ENCODE measurements around the gene CACNA1S.

DNA sequence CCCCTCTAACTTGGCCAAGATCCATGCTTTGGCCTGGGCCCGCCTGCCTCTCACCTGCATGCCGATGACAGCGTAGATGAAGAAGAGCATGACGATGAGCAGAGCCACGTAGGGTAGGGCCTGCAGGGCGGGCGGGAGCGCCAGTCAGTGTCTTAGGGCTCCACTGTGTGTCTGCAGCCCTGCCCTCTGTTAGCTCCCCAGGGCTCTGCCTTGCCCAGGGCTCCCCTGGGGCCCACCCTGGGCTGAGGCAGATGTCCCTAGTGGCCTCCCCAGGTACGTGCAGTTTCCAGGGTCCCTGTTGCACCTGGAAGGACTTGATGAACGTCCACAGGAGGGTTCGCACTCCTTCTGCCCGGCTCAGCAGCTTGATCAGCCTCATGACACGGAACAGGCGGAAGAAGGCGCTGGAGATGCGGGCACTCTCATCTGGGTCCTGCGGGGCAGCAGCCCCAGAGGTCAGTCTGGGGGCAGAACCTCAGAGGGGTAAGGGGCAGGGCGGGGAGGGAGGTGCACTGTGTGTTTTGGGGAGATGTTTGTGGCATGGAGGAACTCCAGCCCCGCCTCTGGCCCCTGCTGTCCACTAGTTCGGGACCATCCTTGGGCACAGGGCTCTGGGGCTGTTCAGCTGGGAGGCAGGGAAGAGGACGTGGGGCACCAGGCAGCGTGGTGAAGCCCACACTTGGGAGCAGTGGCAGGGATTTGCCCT, 58.9 kb downstream of the CACNA1S start:
- TF ChIP-seq, protein P1, sequence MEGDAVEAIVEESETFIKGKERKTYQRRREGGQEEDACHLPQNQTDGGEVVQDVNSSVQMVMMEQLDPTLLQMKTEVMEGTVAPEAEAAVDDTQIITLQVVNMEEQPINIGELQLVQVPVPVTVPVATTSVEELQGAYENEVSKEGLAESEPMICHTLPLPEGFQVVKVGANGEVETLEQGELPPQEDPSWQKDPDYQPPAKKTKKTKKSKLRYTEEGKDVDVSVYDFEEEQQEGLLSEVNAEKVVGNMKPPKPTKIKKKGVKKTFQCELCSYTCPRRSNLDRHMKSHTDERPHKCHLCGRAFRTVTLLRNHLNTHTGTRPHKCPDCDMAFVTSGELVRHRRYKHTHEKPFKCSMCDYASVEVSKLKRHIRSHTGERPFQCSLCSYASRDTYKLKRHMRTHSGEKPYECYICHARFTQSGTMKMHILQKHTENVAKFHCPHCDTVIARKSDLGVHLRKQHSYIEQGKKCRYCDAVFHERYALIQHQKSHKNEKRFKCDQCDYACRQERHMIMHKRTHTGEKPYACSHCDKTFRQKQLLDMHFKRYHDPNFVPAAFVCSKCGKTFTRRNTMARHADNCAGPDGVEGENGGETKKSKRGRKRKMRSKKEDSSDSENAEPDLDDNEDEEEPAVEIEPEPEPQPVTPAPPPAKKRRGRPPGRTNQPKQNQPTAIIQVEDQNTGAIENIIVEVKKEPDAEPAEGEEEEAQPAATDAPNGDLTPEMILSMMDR (IDR thresholded peaks at IDR 0.05) = peak; percentile 15; the same call in 1 of the 2 replicates
- no peak for TF ChIP-seq ZFX (IDR thresholded peaks at IDR 0.05; ENCODE audit: borderline replicate concordance)
